Smooth muscle cell (in vitro differentiated cells): Measurements from ENCODE around the gene TMEM95. TPM values are rescaled to one million over a fixed set of nuclear protein-coding genes. Genes with fewer than 3 reads are reported as not detected.

ENCODE experiments used
- DNase-seq: peaks from one replicate; lab custom pipeline; 2025; ENCODE audit not compliant: unreplicated experiment; lab: John Stamatoyannopoulos, UW
- H2AFZ ChIP-seq: fragments of 200-600 bp; sonication (generic); 2 replicates; pipeline ENCODE4 v1.6.0; 2016; ENCODE audit warnings: antibody characterized with exemption, low read depth, mild to moderate bottlenecking
- H3F3A ChIP-seq: fragments of 200-600 bp; sonication (generic); 2 replicates; pipeline ENCODE4 v1.6.0; 2017; ENCODE audit warnings: antibody characterized with exemption, low read depth
- H3K27ac ChIP-seq: fragments of 200-600 bp; sonication (generic); 2 replicates; pipeline ENCODE4 v1.5.1; 2016; ENCODE audit warnings: low read depth, mild to moderate bottlenecking
- H3K27me3 ChIP-seq: fragments of 200-600 bp; sonication (generic); 2 replicates; pipeline ENCODE4 v1.6.1; 2016; ENCODE audit warnings: low read depth, mild to moderate bottlenecking
- H3K36me3 ChIP-seq: fragments of 200-600 bp; sonication (generic); 2 replicates; pipeline ENCODE4 v1.5.1; 2016; ENCODE audit warnings: low read depth
- H3K4me1 ChIP-seq: fragments of 200-600 bp; sonication (generic); 2 replicates; pipeline ENCODE4 v1.5.1; 2016; ENCODE audit warnings: low read depth
- H3K4me2 ChIP-seq: fragments of 200-600 bp; sonication (generic); 2 replicates; pipeline ENCODE4 v1.6.0; 2016; ENCODE audit warnings: mild to moderate bottlenecking
- H3K4me3 ChIP-seq: fragments of 200-600 bp; sonication (generic); 2 replicates; pipeline ENCODE4 v1.5.1; 2016; ENCODE audit warnings: mild to moderate bottlenecking
- H3K79me2 ChIP-seq: fragments of 200-600 bp; sonication (generic); 2 replicates; pipeline ENCODE4 v1.6.0; 2016; ENCODE audit warnings: low read depth, mild to moderate bottlenecking
- H3K9ac ChIP-seq: fragments of 200-600 bp; sonication (generic); 2 replicates; pipeline ENCODE4 v1.6.0; 2016; ENCODE audit warnings: low read depth
- H3K9me3 ChIP-seq: fragments of 200-600 bp; sonication (generic); replicated peaks from 2 replicates; pipeline ENCODE4 v1.5.1; 2016; ENCODE audit warnings: low read depth
- H4K20me1 ChIP-seq: fragments of 200-600 bp; sonication (generic); 2 replicates; pipeline ENCODE4 v1.6.0; 2016; ENCODE audit warnings: low read depth
- WGBS: methylation state at CpG from one replicate; pipeline ENCODE4 v1.1.7; 2016; ENCODE audit warnings: low lambda C conversion rate; 5-methylcytosine and 5-hydroxymethylcytosine counted together
- polyA plus RNA-seq: library from polyadenylated mRNA; unstranded; fragments of >200 nt; fragmentation: Nextera tagmentation; extraction: Ambion mirVana; gene quantifications from 2 replicates; pipeline ENCODE4 v1.2.1, GENCODE V29; 2016
- total RNA-seq: library from RNA; depleted of rRNA; stranded (reverse); fragments of >200 nt; gene quantifications from 2 replicates; pipeline ENCODE4 v1.2.3, GENCODE V29; 2014
- TF ChIP-seq, protein P1 (sequence below): fragments of 200-600 bp; sonication (generic); IDR thresholded peaks from 2 replicates; pipeline ENCODE4 v1.5.1; 2017; ENCODE audit warnings: borderline replicate concordance, mild to moderate bottlenecking, antibody characterized with exemption; ENCODE audit not compliant: insufficient read depth, poor library complexity, severe bottlenecking

Gene TMEM95
- total and polyA plus RNA-seq, 2 experiments from 2014 or later = not detected

GRCh38 chr17:7389924-7390910 is 35.3 kb downstream of the TMEM95 start:
- Histone ChIP-seq H3K4me3 (no peak overlapping the region), H3K27me3 (no peaks in the 10 kb centered on the region), H3F3A (peaks cover 11% of the 10 kb centered on the region), H3K36me3 (no peaks in the 10 kb centered on the region), H3K4me1 (peaks cover 9% of the 10 kb centered on the region), H3K9ac (no peak overlapping the region), H3K79me2 (no peaks in the 10 kb centered on the region), H3K9me3 (no peaks in the 10 kb centered on the region), H2AFZ (no peak overlapping the region), H4K20me1 (peaks cover 23% of the 10 kb centered on the region), H3K27ac (no peak overlapping the region), H3K4me2 (no peak overlapping the region)
- no peak for DNase-seq
- WGBS = 93% methylated on average over 19 of the region's 19 CpGs
- TF ChIP-seq, protein P1, sequence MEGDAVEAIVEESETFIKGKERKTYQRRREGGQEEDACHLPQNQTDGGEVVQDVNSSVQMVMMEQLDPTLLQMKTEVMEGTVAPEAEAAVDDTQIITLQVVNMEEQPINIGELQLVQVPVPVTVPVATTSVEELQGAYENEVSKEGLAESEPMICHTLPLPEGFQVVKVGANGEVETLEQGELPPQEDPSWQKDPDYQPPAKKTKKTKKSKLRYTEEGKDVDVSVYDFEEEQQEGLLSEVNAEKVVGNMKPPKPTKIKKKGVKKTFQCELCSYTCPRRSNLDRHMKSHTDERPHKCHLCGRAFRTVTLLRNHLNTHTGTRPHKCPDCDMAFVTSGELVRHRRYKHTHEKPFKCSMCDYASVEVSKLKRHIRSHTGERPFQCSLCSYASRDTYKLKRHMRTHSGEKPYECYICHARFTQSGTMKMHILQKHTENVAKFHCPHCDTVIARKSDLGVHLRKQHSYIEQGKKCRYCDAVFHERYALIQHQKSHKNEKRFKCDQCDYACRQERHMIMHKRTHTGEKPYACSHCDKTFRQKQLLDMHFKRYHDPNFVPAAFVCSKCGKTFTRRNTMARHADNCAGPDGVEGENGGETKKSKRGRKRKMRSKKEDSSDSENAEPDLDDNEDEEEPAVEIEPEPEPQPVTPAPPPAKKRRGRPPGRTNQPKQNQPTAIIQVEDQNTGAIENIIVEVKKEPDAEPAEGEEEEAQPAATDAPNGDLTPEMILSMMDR = no peak

- no peaks in the 10 kb centered on the region for H3K9me3 ChIP-seq
Observed at GRCh38 chr17:7391307-7391706, 36.4 kb downstream of the TMEM95 start.

GRCh38 chr17:7392696-7393612 is 38.0 kb downstream of the TMEM95 start:
- no peak for DNase-seq
- Histone ChIP-seq H4K20me1 (peaks cover 23% of the 10 kb centered on the region), H3K9me3 (no peaks in the 10 kb centered on the region), H3K36me3 (no peaks in the 10 kb centered on the region), H3K4me1 (peaks cover 9% of the 10 kb centered on the region), H3K9ac (peak overlapping the region; percentile 90), H3K27ac (no peak overlapping the region), H3K79me2 (no peaks in the 10 kb centered on the region), H3K4me2 (peak overlapping the region; percentile 98), H3K27me3 (no peaks in the 10 kb centered on the region), H2AFZ (no peak overlapping the region), H3K4me3 (peak overlapping the region; percentile 93), H3F3A (peaks cover 4% of the 10 kb centered on the region)
- WGBS = 62% methylated on average over 29 of the region's 42 CpGs
- TF ChIP-seq, protein P1 = no peak

More at GRCh38 chr17:7391307-7391706, 36.4 kb downstream of the TMEM95 start:
- Histone ChIP-seq H3K27ac (no peak overlapping the region), H3K4me3 (no peak overlapping the region), H3K4me2 (no peak overlapping the region), H3K9ac (no peak overlapping the region), H4K20me1 (peaks cover 23% of the 10 kb centered on the region), H3K36me3 (no peaks in the 10 kb centered on the region), H3F3A (peaks cover 4% of the 10 kb centered on the region), H3K79me2 (no peaks in the 10 kb centered on the region), H3K27me3 (no peaks in the 10 kb centered on the region), H2AFZ (no peak overlapping the region), H3K4me1 (peaks cover 9% of the 10 kb centered on the region)
- 77% methylated on average over 2 of the region's 2 CpGs for WGBS
- TF ChIP-seq, protein P1 = no peak
- no peak for DNase-seq
